HG02798 (cell line): ENCODE results near the gene TBC1D16.

Experiments used
- ATAC-seq: cut with Tn5 transposase; IDR thresholded peaks from one replicate; pipeline ENCODE4 v1.9.1; 2021; ENCODE audit warnings: mild to moderate bottlenecking; ENCODE audit not compliant: unreplicated experiment, poor library complexity

Gene TBC1D16

DNA sequence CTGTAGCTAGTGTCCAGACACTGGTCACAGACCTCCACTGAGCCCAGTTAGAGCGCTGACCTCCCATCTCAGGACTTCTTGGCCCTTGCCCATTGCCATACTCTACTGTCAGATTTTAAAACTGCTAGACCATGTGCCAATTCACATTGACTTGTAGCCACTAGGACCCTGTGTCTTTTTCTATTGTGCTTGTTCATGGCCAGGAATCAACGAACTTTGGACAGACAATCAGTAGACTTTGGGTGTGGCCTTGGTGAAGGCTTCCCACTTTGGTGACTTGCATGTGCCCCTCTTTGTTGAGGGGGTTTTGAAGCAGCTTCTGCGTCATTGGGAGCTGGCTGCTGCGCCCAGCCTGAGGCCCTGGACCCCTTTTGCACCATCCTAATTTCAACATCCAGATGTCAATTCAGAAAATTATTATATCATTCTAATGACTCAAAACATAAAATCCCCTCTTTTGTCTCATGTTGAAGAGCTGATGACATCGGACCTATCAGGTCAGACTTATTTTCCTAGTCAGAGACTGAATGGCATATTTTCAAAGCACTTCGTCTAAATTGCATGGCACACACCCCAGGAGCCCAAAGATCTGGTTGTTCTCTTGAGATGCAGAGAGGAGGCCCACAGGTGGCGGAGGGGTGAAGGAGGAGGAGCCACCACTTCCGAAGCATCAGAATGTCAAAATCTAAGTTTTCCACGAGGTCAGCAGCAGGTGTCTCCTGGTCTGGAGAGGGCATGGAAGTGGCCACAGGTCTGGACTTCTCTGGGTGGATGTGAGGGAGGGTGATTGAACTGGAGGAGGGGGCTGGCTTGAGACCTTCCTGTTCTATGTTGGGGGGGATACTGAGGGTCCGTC is 103.0 kb downstream of the TBC1D16 start:
- ATAC-seq: no peak

- ATAC-seq: no peak
These were observed 103.8 kb downstream of the TBC1D16 start for GRCh38 chr17:79931817-79932309.

DNA sequence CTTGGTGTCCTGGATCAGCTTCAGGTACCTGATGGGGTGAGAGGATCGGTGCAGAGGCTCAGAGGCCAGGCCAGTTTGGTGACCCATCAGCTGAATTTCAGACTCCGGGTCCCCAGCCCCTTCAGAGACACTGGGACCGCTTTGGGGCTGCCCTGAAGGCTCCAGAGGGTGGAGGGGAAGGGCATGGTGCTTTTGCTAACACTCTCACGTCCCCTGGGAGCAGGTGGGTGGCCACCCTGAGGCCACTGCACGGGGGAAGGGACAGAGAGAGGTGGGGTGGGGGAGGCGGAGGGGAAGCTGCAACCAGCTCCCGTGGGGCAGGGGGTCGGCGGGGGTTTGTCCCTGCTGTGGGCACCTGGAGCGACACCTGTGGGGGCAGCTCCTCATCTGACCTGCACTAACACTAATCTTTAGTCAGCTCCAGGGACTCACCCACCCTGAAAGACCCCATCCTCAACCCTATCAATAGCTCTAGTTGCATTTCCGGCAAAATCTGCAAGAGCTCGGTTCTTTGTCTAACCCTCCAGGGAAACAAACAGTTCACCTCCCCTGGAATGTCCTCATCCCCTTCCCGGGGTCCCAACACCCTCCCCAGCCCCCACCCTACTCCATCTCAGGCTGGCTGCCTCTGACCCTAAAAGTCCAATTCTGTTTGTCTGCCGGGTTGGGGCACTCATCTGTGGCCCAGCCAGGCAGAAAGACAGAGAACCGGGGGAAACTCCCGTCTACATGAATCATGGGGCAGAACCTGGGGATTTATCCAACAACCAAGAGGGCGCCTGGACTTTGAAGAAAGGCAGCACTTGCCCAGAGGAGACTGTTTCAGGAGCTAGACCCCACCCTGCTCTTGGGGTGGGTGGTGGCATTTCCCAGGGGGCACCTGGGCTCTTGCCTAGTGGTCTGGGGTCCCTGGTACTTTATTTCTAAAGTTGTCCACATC is 104.5 kb downstream of the TBC1D16 start:
- ATAC-seq: no peak

GRCh38 chr17:79930062-79930876 is 105.4 kb downstream of the TBC1D16 start:
- no peak for ATAC-seq

- ATAC-seq: no peak
These were observed 106.2 kb downstream of the TBC1D16 start for GRCh38 chr17:79929257-79930061.

DNA sequence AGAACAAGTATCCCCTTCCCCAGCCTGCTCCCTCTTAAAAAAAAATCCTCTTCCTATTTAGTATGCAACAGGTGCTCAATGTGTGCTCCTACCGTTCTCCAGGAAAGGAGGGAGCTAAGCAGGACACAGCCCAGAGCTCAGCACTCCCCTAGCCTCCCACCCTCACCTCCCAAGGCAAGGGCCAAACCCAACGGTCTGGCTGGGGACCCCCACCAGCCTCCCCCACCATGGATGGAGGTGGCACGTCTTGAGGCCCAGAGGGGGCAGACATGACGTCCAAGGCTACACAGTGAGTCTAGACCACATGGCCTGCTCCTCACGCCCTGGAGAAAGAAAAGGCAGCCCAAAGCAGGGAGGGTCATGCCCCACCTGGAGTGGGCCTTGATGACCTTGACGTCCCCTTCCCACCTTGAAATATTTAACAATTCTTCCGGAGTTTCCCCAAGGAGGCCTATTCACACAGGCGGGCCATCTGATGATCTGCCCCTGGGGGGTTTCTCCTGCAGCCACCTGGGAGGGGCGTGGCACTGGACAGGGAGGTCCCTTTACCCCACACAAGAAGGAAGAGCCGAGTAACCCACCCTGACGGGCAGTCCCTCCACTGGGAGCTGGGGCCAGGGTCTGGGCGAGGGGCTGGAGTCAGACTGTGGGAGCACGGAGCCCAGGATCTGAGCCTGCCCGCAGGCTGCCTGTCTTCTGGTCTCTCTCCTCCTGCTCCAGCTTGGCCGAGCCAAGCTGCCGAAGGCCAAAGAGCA is 107.0 kb downstream of the TBC1D16 start:
- ATAC-seq: no peak

DNA sequence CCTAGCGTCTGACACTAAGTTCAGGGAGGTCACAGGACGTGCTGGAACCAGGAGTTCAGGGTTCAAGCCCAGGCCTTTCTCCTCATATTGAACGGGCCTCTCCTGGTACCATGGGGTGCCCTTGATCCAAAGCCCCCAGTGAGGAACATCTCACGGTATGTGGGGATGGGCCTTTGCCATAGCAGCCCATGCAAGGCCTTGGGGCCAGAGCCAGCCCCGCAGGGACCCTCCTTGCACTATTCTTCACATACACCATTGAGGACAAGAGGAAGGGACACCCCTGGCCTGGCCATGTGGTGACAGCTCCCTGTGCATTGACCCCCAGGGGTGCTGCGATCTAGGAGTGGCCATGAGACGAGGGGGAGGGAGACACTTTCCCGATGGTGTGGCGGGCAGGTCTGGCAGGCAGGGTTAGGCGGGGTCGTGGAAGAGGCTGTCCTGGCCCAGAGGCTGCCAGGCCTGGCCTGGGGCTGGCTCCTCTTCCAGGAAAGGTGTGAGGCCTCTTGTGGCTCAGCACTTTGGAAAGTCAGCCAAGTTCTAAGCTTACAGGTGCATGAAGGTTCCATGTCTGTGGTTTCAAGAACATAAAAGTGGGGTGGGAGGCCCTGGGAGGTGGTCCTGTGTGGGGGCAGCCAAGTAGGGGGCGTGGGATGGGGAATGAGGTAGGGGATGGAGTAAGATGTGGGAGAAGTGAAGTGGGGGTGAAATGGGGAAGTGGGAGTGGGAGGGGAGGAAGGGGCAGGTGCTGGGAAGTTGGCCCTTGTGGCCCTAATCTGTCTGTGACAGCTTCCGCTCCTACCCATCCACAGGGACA is 107.8 kb downstream of the TBC1D16 start:
- no peak for ATAC-seq

DNA sequence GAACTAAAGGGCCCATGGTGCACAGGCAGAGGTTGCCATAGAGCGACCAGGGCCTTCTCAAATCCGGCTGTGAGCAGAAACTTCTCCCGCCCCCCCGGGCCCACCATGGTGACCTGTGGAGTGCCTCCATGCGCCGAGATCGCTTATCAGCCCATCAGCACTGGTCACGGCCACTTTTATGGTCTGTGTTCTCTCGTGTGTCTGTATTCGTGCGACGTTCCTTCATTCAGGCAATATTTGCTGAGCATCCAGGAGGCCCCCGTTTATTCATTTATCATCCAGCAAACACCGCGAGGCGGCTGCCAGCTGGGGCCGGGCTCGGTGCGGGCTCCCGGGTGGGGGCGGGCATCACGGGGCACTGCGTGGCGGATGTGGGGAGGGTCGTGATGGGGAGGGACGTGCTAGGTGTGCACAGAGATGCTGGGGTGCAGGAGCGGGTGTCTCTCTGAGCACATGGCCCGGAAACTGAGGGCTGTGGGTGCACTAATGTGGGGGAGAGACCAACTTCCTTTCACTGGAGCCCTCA is 108.5 kb downstream of the TBC1D16 start:
- no peak for ATAC-seq

- ATAC-seq: no peak
These were observed 109.0 kb downstream of the TBC1D16 start for GRCh38 chr17:79926605-79927135.

GRCh38 chr17:79926142-79926604 is 109.5 kb downstream of the TBC1D16 start:
- ATAC-seq: no peak

GRCh38 chr17:79925242-79925957 is 110.3 kb downstream of the TBC1D16 start:
- ATAC-seq: no peak

GRCh38 chr17:79924639-79924976 is 111.1 kb downstream of the TBC1D16 start:
- no peak for ATAC-seq

DNA sequence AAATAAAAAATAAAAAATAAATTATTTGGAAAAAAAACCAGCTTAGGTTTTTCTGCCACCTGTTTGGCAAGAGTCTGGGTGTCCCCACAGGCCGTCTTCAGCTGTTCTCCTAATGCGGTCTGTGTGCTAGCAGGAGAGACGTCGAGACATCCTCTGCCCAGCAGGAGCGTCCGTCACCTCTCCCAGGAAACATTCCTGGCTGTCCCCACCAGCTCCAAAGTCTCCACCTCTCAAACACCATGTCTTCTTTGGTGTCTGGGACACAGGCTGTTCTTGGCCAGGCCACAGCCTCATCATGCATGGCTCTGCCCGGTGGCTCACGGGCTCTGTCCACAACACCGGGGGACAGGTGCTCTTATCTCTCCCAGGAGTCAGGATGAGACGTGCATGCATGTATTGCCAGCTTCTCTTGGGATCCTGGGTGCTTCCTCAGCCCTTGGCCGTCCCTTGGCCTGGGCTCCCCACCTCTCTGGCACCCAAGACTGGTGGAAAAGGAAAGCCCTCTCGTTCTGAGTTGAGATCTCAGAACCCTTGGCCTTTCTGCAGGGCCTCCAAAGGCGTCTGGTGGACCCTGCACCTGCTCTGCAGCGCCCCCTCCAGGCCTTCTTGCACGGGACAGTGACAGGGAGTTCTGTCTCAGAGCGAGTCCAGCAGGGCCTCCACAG is 111.6 kb downstream of the TBC1D16 start:
- ATAC-seq: no peak

DNA sequence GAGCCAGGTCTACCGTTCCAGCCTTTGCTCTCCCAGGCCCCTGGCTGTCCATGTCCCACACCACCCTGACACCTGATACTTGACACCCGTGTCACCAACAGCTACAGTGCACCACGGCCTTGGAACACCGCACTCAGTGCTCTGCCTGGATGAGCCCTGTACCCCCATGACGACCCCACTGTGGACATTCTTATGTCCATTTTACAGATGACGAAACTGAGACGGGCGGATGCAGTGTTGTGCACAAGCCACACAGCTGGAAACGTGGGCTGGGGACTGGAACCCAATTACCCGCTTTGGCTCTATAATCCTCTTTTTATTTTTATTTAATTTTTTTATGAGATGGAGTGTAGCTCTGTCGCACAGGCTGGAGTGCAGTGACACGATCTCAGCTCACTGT is 112.9 kb downstream of the TBC1D16 start:
- no peak for ATAC-seq

- ATAC-seq: no peak
These were observed 113.5 kb downstream of the TBC1D16 start for GRCh38 chr17:79922116-79922601.
